ENCODE results near the gene OTUD1.
A peak's percentile ranks its signal among the peaks of the same experiment; 100 is the strongest.

OTUD1 gene

GRCh38 chr10:23467548-23467947 is 28.7 kb downstream of the OTUD1 start:
- DNase-seq (ENCODE audit: low read depth): no peak

- DNase-seq (ENCODE audit: low read depth): no peak
Observed at GRCh38 chr10:23469596-23470237, 30.8 kb downstream of the OTUD1 start.

- no peak for DNase-seq (ENCODE audit: low read depth)
Observed at GRCh38 chr10:23472181-23472580, 33.3 kb downstream of the OTUD1 start.

GRCh38 chr10:23474081-23474480 is 35.2 kb downstream of the OTUD1 start:
- no peak for DNase-seq (ENCODE audit: low read depth)

- no peak for DNase-seq (ENCODE audit: low read depth)
Observed at GRCh38 chr10:23474626-23475025, 35.8 kb downstream of the OTUD1 start.

- DNase-seq (ENCODE audit: low read depth): no peak
Observed at GRCh38 chr10:23478570-23478969, 39.7 kb downstream of the OTUD1 start.

GRCh38 chr10:23479798-23480473 is 41.1 kb downstream of the OTUD1 start:
- DNase-seq (ENCODE audit: low read depth): peak; percentile 7

GRCh38 chr10:23481363-23481961 is 42.6 kb downstream of the OTUD1 start:
- no peak for DNase-seq (ENCODE audit: low read depth)

- no peak for DNase-seq (ENCODE audit: low read depth)
Observed at GRCh38 chr10:23490115-23490514, 51.2 kb downstream of the OTUD1 start.
